K562 (cell line): ENCODE data around the gene PDE2A. TPM values are rescaled to one million over a fixed set of nuclear protein-coding genes. Genes with fewer than 3 reads are reported as not detected.

ENCODE experiments used
- ATAC-seq: fragments of 200-7000 bp; cut with Tn5 transposase; 3 replicates; pipeline ENCODE4 v1.9.1; 2020; ENCODE audit warnings: moderate library complexity
- BruUV-seq: library from RNA; stranded (reverse); fragments of 400-500 nt; replicated peaks from 2 replicates; lab custom pipeline; 2021; lab: Mats Ljungman, UMichigan
- CTCF ChIA-PET: fragments of 300-600 bp; formaldehyde crosslinking; extraction: SDS; loops from one replicate; lab custom pipeline; 2021; ENCODE audit warnings: low intra/inter-chr PET ratio; lab: Yijun Ruan, JAX
- POLR2A ChIA-PET: fragments of 300-600, 350-650 bp; sonication (Branson Sonifier 250); formaldehyde crosslinking; extraction: SDS; loops from one replicate; lab custom pipeline; 2021; ENCODE audit warnings: antibody characterized with exemption, inconsistent platforms; lab: Yijun Ruan, JAX
- DNase-seq, 4 experiments: peaks; one replicate each; pipeline versions ENCODE4 v3.0.0 to v3.0.0-alpha.2; 2011 to 2018; ENCODE audit warnings: low spot score in 3 of 4, mixed read lengths in 3 of 4; ENCODE audit errors: extremely low read depth in 1 of 4
- FAIRE-seq: peaks from 2 replicates; lab custom pipeline; 2011; peaks lifted over from hg19 to GRCh38; lab: Jason Lieb, UNC
- H2AFZ ChIP-seq: 2 replicates; pipeline ENCODE4 v1.6.0; 2011; ENCODE audit warnings: low read depth, low read length, control low read depth, inconsistent platforms
- H3K27ac ChIP-seq: fragments of 200-600 bp; 3 replicates; pipeline ENCODE4 v1.8.0; 2011; ENCODE audit warnings: low read depth, mild to moderate bottlenecking, control low read depth, inconsistent platforms, low read length, moderate library complexity, mixed read lengths; ENCODE audit errors: extremely low read depth
- H3K27me3 ChIP-seq, 2 experiments: fragments of 300-600 bp in 1 of 2; 2 replicates in 1 of 2; 3 replicates in 1 of 2; pipeline versions ENCODE4 v1.6.0 to v1.8.0; 2011; ENCODE audit warnings: inconsistent platforms in 2 of 2, low read length in 2 of 2, mild to moderate bottlenecking in 1 of 2, mixed read lengths in 1 of 2, moderate library complexity in 1 of 2; ENCODE audit not compliant: control insufficient read depth in 2 of 2, insufficient read depth in 2 of 2
- H3K36me3 ChIP-seq: fragments of 300-600 bp; 3 replicates; pipeline ENCODE4 v1.8.0; 2011; ENCODE audit warnings: mild to moderate bottlenecking, low read length, inconsistent platforms; ENCODE audit not compliant: control insufficient read depth, insufficient read depth
- H3K4me1 ChIP-seq, 2 experiments: fragments of 200-600 bp in 1 of 2; replicated peaks in 1 of 2; 2 replicates in 1 of 2; 3 replicates in 1 of 2; pipeline versions ENCODE4 v1.5.1 to v1.8.0; 2011; ENCODE audit warnings: inconsistent platforms in 2 of 2, low read length in 2 of 2, mild to moderate bottlenecking in 1 of 2, mixed read lengths in 1 of 2, moderate library complexity in 1 of 2; ENCODE audit not compliant: control insufficient read depth in 2 of 2, insufficient read depth in 2 of 2
- H3K4me2 ChIP-seq: 2 replicates; pipeline ENCODE4 v1.6.1; 2011; ENCODE audit warnings: low read length, control low read depth, inconsistent platforms, mixed read lengths; ENCODE audit not compliant: insufficient read depth
- H3K4me3 ChIP-seq: fragments of 200-600 bp; sonication (generic), shearing (Covaris generic); 2 replicates; pipeline ENCODE4 v1.5.1; 2016; ENCODE audit warnings: control low read depth, inconsistent platforms
- H3K79me2 ChIP-seq: fragments of 200-600 bp; 3 replicates; pipeline ENCODE4 v1.8.0; 2011; ENCODE audit warnings: low read length, inconsistent platforms; ENCODE audit not compliant: control insufficient read depth, insufficient read depth
- H3K9ac ChIP-seq, 2 experiments: 2 replicates each; pipeline versions ENCODE4 v1.6.0 to v1.6.1; 2011; ENCODE audit warnings: low read depth in 2 of 2, low read length in 2 of 2, control low read depth in 1 of 2, inconsistent platforms in 1 of 2, mild to moderate bottlenecking in 1 of 2, mixed read lengths in 1 of 2; ENCODE audit not compliant: insufficient read depth in 1 of 2
- H3K9me1 ChIP-seq: one replicate; pipeline ENCODE4 v1.6.0; 2011; ENCODE audit warnings: inconsistent platforms, mild to moderate bottlenecking, low read length, moderate library complexity; ENCODE audit not compliant: control insufficient read depth, insufficient read depth
- H3K9me3 ChIP-seq: replicated peaks from 2 replicates; pipeline ENCODE4 v1.5.1; 2011; ENCODE audit warnings: low read depth, low read length, inconsistent platforms; ENCODE audit not compliant: control insufficient read depth, insufficient read depth
- H4K20me1 ChIP-seq: replicated peaks from 2 replicates; pipeline ENCODE4 v1.6.1; 2011; ENCODE audit warnings: low read length, inconsistent platforms, mixed read lengths; ENCODE audit not compliant: control insufficient read depth, insufficient read depth
- C11orf30 ChIP-seq: fragments of 450-650 bp; IDR thresholded peaks from 2 replicates; pipeline ENCODE4 v1.6.1; 2016; ENCODE audit warnings: low read depth, mild to moderate bottlenecking
- CTCF ChIP-seq, 3 experiments: IDR thresholded peaks in 2 of 3; conservative IDR thresholded peaks in 1 of 3; 2 replicates each; pipeline ENCODE4 v1.5.1; 2011 to 2012; ENCODE audit warnings: low read length in 3 of 3, mild to moderate bottlenecking in 3 of 3, control low read depth in 2 of 3, improper control_type of control experiment in 1 of 3, inconsistent platforms in 1 of 3, low read depth in 1 of 3, mixed read lengths in 1 of 3, moderate library complexity in 1 of 3; ENCODE audit not compliant: insufficient read depth in 2 of 3
- SRSF9 ChIP-seq: fragments of 200-400 bp; formaldehyde crosslinking; IDR thresholded peaks from 2 replicates; pipeline ENCODE4 v1.6.1; 2017; ENCODE audit warnings: low read depth, low read length, borderline replicate concordance
- WGBS: fragments of 100-300 bp; shearing (Covaris generic); methylation state at CpG from one replicate; pipeline ENCODE4 v1.1.6; 2016; ENCODE audit warnings: low coverage, mixed read lengths; ENCODE audit not compliant: insufficient coverage; ENCODE audit errors: missing lambda C conversion rate; 5-methylcytosine and 5-hydroxymethylcytosine counted together
- in situ Hi-C: fragments of 300-500 bp; cut with MboI; formaldehyde crosslinking; loops from 4 replicates; pipeline ENCODE4 v1.15.0; 2018; ENCODE audit warnings: inconsistent platforms, mixed read lengths
- intact Hi-C: fragments of 100-400 bp; cut with micrococcal nuclease; formaldehyde crosslinking; loops from 2 replicates; pipeline ENCODE4 v1.14.2; 2022
- polyA plus RNA-seq, 8 experiments: library from polyadenylated mRNA; depleted of rRNA in 4 of 8; stranded (reverse) in 5 of 8; unstranded in 3 of 8; fragments of >200 nt; fragmentation: Nextera tagmentation in 2 of 8; fragmentation: Illumina TruSeq in 1 of 8; extraction: Ambion mirVana in 2 of 8; extraction: Trizol in 1 of 8; gene quantifications; 2 replicates each; pipeline versions ENCODE4 v1.2.1 to v1.2.3, GENCODE V29; 2011 to 2014; ENCODE audit warnings: inconsistent platforms in 1 of 8, missing spikeins in 1 of 8
- total RNA-seq, 7 experiments: library from RNA; depleted of rRNA in 6 of 7; stranded (reverse); fragments of >200 nt in 6 of 7; fragmentation: Illumina TruSeq in 2 of 7; extraction: Trizol in 2 of 7; gene quantifications; 2 replicates each; pipeline versions ENCODE4 v1.2.1 to v1.2.3, GENCODE V29; 2011 to 2021; ENCODE audit warnings: low replicate concordance in 1 of 7

PDE2A gene
- total and polyA plus RNA-seq, 9 of the 15 experiments (the other 6 are each of a cell fraction or from before 2014, with no cell fraction given) = 0.07 to 15.2 (median 1.6) TPM; not detected in 1

- Histone ChIP-seq H3K9ac (no peak overlapping the region), H2AFZ (no peak overlapping the region), H3K9me1 (peaks cover 3% of the 10 kb centered on the region), H3K9me3 (no peaks in the 10 kb centered on the region), H3K79me2 (no peaks in the 10 kb centered on the region), H3K4me3 (no peak overlapping the region), H3K4me2 (no peak overlapping the region), H4K20me1 (no peaks in the 10 kb centered on the region)
- WGBS = 0% methylated on average over 3 of the region's 3 CpGs
- in situ Hi-C loops = no loop called here
- no peak for FAIRE-seq
- intact Hi-C loops = no loop called here
- peak in 1 of 4 experiments; percentile 15 for DNase-seq
- TF ChIP-seq C11orf30 (peak; percentile 38; the same call in 1 of the 2 replicates), SRSF9 (no peak), CTCF (IDR thresholded peaks at IDR 0.05 in 2 of 3, conservative IDR thresholded peaks at IDR 0.05 in 1 of 3; ENCODE audit: insufficient read depth in 2 of 3, low read depth in 1 of 3, low read length in 3 of 3) (peak in 2 of 3 experiments; percentile 12 to 33; a peak in 1 of 6 replicates)
- TF ChIP-seq, all 486 proteins: peak for 2
- no TSS peak for BruUV-seq
- H3K4me1 ChIP-seq = no peaks in the 10 kb centered on the region
- ATAC-seq = peak; percentile 70
- ChIA-PET CTCF (no interaction called here), POLR2A (interaction anchor here (0.6 kb wide), 1 partner anchor 249 kb away, joined by 3 read pairs; no protein-coding TSS in a partner anchor)
- H3K27ac ChIP-seq = no peak overlapping the region
- no peaks in the 10 kb centered on the region for H3K36me3 ChIP-seq
- peaks cover 12 to 17% of the 10 kb centered on the region in 2 experiments; a peak in 4 of 5 replicates for H3K27me3 ChIP-seq
Observed at GRCh38 chr11:72535194-72535547, 139.1 kb downstream of the PDE2A start.
